ENCODE measurements around the gene ZBTB48.

DNA sequence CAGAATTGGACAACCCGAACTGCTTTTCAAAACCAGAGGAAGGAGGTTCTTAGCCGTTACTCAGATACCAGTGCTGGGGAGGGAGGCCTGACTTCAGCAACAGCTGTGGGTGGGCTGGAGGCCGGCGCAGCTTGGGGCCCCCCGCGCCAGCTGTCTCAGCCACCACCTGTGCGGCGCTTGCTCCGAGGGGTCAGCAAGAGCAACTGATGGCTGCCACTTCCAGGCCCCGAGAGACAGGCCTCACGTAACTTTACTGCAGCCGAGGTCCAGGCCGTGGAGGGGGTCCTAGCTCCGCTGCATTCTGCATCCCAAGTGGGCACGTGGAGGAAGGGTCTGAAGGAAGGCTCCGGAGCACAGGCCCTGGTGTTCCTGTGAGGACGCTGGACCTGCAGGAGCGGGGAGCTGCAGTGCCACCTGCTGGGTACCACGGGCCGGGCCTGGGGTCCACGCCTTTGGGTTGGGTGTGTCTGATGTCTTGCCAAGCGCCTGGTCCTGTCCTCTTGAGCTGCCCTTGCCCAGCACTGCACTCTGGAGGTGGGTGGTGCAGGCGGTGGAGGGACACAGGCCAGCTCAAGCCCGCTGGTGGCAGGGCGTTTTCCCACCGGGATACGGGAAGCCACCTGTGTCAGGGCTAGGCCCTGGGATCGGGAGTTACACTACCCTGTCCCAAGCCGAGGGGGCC, 54.7 kb downstream of the ZBTB48 start:
- TF ChIP-seq POLR2A (IDR thresholded peaks at IDR 0.05; ENCODE audit: low read length) (no peak), GATA1 (IDR thresholded peaks at IDR 0.05; ENCODE audit: low read depth, low read length) (no peak)
